Endothelial cell of umbilical vein (primary cell): ENCODE data around the gene GFPT2. TPM values are rescaled to one million over a fixed set of nuclear protein-coding genes. Genes with fewer than 3 reads are reported as not detected.

Experiments
- BruUV-seq: library from RNA; stranded (reverse); fragments of 400-500 nt; replicated peaks from 2 replicates; lab custom pipeline; 2021; lab: Mats Ljungman, UMichigan
- CTCF ChIA-PET: fragments of 300-600, 350-600 bp; sonication (Branson Sonifier 250); formaldehyde crosslinking; loops from one replicate; lab custom pipeline; 2021; ENCODE audit warnings: antibody characterized with exemption, inconsistent platforms; lab: Charles Lee
- POLR2A ChIA-PET: fragments of 300-600, 350-600 bp; sonication (Branson Sonifier 250); formaldehyde crosslinking; loops from one replicate; lab custom pipeline; 2021; ENCODE audit warnings: antibody characterized with exemption, inconsistent platforms; lab: Charles Lee
- DNase-seq: peaks from one replicate; pipeline ENCODE4 v3.0.0-alpha.2; 2011; ENCODE audit warnings: low read depth, low spot score
- FAIRE-seq: peaks from 2 replicates; lab custom pipeline; 2011; peaks lifted over from hg19 to GRCh38; lab: Jason Lieb, UNC
- H2AFZ ChIP-seq: 2 replicates; pipeline ENCODE4 v1.6.0; 2012; ENCODE audit warnings: low read depth, low read length, control low read depth, inconsistent platforms
- H3K27ac ChIP-seq: 2 replicates; pipeline ENCODE4 v1.5.1; 2011; ENCODE audit warnings: low read depth, mild to moderate bottlenecking, control low read depth, low read length, moderate library complexity; ENCODE audit not compliant: insufficient read depth
- H3K27me3 ChIP-seq, 2 experiments: 2 replicates each; pipeline versions ENCODE4 v1.6.0 to v1.6.1; 2011; ENCODE audit warnings: low read length in 2 of 2, mixed read lengths in 1 of 2; ENCODE audit not compliant: control insufficient read depth in 2 of 2, insufficient read depth in 2 of 2
- H3K36me3 ChIP-seq, 2 experiments: 2 replicates in 1 of 2; 3 replicates in 1 of 2; pipeline ENCODE4 v1.5.1; 2011; ENCODE audit warnings: low read length in 2 of 2, mild to moderate bottlenecking in 1 of 2, moderate library complexity in 1 of 2; ENCODE audit not compliant: control insufficient read depth in 2 of 2, insufficient read depth in 2 of 2; ENCODE audit errors: extremely low read depth in 1 of 2
- H3K4me1 ChIP-seq: 3 replicates; pipeline ENCODE4 v1.5.1; 2011; ENCODE audit warnings: mild to moderate bottlenecking, low read length; ENCODE audit not compliant: control insufficient read depth, insufficient read depth; ENCODE audit errors: extremely low read depth
- H3K4me2 ChIP-seq: 2 replicates; pipeline ENCODE4 v1.6.1; 2011; ENCODE audit warnings: low read length, control low read depth, mixed read lengths; ENCODE audit not compliant: insufficient read depth
- H3K4me3 ChIP-seq, 3 experiments: fragments of 200-600 bp in 1 of 3; sonication (generic), shearing (Covaris generic) in 1 of 3; replicated peaks in 1 of 3; 2 replicates each; pipeline ENCODE4 v1.5.1; 2011 to 2016; ENCODE audit warnings: control low read depth in 3 of 3, low read length in 3 of 3, mild to moderate bottlenecking in 2 of 3, inconsistent platforms in 1 of 3, low read depth in 1 of 3, moderate library complexity in 1 of 3; ENCODE audit not compliant: insufficient read depth in 1 of 3
- H3K79me2 ChIP-seq: 2 replicates; pipeline ENCODE4 v1.6.0; 2012; ENCODE audit warnings: low read length, inconsistent platforms; ENCODE audit not compliant: control insufficient read depth, insufficient read depth
- H3K9ac ChIP-seq: replicated peaks from 2 replicates; pipeline ENCODE3; 2011; ENCODE audit warnings: low read length, control low read depth; ENCODE audit not compliant: insufficient read depth; ENCODE audit errors: extremely low read depth
- H3K9me1 ChIP-seq: replicated peaks from 3 replicates; pipeline ENCODE4 v1.6.0; 2011; ENCODE audit warnings: mild to moderate bottlenecking, low read length; ENCODE audit not compliant: control insufficient read depth, insufficient read depth; ENCODE audit errors: extremely low read depth
- H3K9me3 ChIP-seq: replicated peaks from 2 replicates; pipeline ENCODE4 v1.5.1; 2012; ENCODE audit warnings: low read length, inconsistent platforms; ENCODE audit not compliant: control insufficient read depth, insufficient read depth
- H4K20me1 ChIP-seq: replicated peaks from 2 replicates; pipeline ENCODE3; 2011; ENCODE audit warnings: mild to moderate bottlenecking, low read length; ENCODE audit not compliant: control insufficient read depth, insufficient read depth; ENCODE audit errors: extremely low read depth
- EZH2 ChIP-seq: IDR thresholded peaks from 2 replicates; pipeline ENCODE4 v1.6.1; 2012; ENCODE audit warnings: borderline replicate concordance, low read depth, mild to moderate bottlenecking, moderate library complexity, low read length, inconsistent platforms; ENCODE audit not compliant: severe bottlenecking
- FOS ChIP-seq: IDR thresholded peaks from 2 replicates; pipeline ENCODE4 v1.6.1; 2011; ENCODE audit warnings: mild to moderate bottlenecking, low read length, moderate library complexity, borderline replicate concordance; ENCODE audit not compliant: insufficient read depth
- GATA2 ChIP-seq: IDR thresholded peaks from 2 replicates; pipeline ENCODE4 v1.7.0; 2011; ENCODE audit warnings: low read depth, mild to moderate bottlenecking, moderate library complexity, mixed read lengths, low read length; ENCODE audit not compliant: insufficient read length, insufficient read depth
- JUN ChIP-seq: IDR thresholded peaks from 2 replicates; pipeline ENCODE4 v1.6.1; 2011; ENCODE audit warnings: borderline replicate concordance, low read depth; ENCODE audit not compliant: insufficient read length, insufficient read depth
- MYC ChIP-seq: IDR thresholded peaks from one replicate; pipeline ENCODE4 v1.6.1; 2011; ENCODE audit warnings: mild to moderate bottlenecking, low read depth, low read length
- POLR2A ChIP-seq: IDR thresholded peaks from 2 replicates; pipeline ENCODE4 v1.6.1; 2012; ENCODE audit warnings: low read depth, mild to moderate bottlenecking, control low read depth, low read length
- POLR2AphosphoS5 ChIP-seq: IDR thresholded peaks from 2 replicates; pipeline ENCODE4 v1.6.1; 2012; ENCODE audit warnings: low read depth, mild to moderate bottlenecking, control low read depth, low read length, moderate library complexity; ENCODE audit not compliant: insufficient read depth
- dilution Hi-C: fragments of 300-500 bp; cut with MboI; formaldehyde crosslinking; loops from one replicate; pipeline ENCODE4 v1.15.0; 2019; ENCODE audit warnings: low sequenced_read_pairs; ENCODE audit not compliant: extremely low pct_ligation_motif_present
- intact Hi-C: fragments of 100-400 bp; cut with micrococcal nuclease; formaldehyde crosslinking; loops from one replicate; pipeline ENCODE4 v1.10.0; 2022
- polyA plus RNA-seq, 4 experiments: library from polyadenylated mRNA; depleted of rRNA in 3 of 4; stranded (reverse) in 3 of 4; unstranded in 1 of 4; fragments of >200 nt; gene quantifications; 2 replicates each; pipeline versions ENCODE4 v1.2.1 to v1.2.3, GENCODE V29; 2011 to 2012; ENCODE audit warnings: missing spikeins in 1 of 4
- total RNA-seq: library from RNA; stranded (reverse); gene quantifications from 2 replicates; pipeline ENCODE4 v1.2.3, GENCODE V29; 2021
- TF ChIP-seq, protein P1 (sequence below): IDR thresholded peaks from 2 replicates; pipeline ENCODE4 v1.6.1; 2011; ENCODE audit not compliant: insufficient read depth, insufficient read length
- TF ChIP-seq, protein P2 (sequence below), 2 donors: IDR thresholded peaks; 1 replicate in 1 of 2; 2 replicates in 1 of 2; pipeline ENCODE4 v1.5.1; 2011; ENCODE audit warnings: low read length in 2 of 2, mild to moderate bottlenecking in 2 of 2, moderate library complexity in 2 of 2, control low read depth in 1 of 2, inconsistent platforms in 1 of 2, low read depth in 1 of 2; ENCODE audit not compliant: insufficient read depth in 1 of 2; ENCODE audit errors: extremely low read depth in 1 of 2

The GFPT2 gene
- total and polyA plus RNA-seq, 2 donors (not counting 3 experiments of a cell fraction or from before 2014, with no cell fraction given): 4.3 to 4.5 TPM

DNA sequence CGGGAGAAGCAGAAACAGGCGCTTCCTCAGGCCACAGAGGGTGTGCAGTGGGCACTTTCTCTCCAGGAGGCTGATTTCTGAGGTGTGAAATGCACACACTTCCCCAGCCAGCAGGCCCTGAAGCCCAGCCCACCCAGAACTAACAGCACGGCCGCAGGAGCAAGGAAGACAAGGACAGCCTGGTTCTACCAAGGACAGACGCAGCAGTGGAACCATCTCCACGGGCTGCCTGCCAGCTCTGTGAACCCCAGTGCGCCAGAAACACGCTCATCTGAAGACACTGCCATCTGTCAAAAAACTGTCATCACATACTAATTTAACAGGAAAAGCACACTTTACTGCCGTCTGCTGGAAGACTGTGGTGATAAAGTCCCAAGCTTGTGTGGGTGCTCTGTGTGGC is 102.0 kb downstream of the GFPT2 start:
- DNase-seq: no peak
- H3K9me1 ChIP-seq: no peaks in the 10 kb centered on the region
- BruUV-seq: no TSS peak
- H3K9me3 ChIP-seq: peaks cover 2% of the 10 kb centered on the region
- dilution Hi-C loops: no loop called here
- TF ChIP-seq POLR2AphosphoS5 (no peak), GATA2 (no peak), EZH2 (no peak), POLR2A (no peak), FOS (no peak), MYC (no peak), JUN (no peak)
- TF ChIP-seq, protein P1, sequence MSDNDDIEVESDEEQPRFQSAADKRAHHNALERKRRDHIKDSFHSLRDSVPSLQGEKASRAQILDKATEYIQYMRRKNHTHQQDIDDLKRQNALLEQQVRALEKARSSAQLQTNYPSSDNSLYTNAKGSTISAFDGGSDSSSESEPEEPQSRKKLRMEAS: no peak
- TF ChIP-seq, protein P2, sequence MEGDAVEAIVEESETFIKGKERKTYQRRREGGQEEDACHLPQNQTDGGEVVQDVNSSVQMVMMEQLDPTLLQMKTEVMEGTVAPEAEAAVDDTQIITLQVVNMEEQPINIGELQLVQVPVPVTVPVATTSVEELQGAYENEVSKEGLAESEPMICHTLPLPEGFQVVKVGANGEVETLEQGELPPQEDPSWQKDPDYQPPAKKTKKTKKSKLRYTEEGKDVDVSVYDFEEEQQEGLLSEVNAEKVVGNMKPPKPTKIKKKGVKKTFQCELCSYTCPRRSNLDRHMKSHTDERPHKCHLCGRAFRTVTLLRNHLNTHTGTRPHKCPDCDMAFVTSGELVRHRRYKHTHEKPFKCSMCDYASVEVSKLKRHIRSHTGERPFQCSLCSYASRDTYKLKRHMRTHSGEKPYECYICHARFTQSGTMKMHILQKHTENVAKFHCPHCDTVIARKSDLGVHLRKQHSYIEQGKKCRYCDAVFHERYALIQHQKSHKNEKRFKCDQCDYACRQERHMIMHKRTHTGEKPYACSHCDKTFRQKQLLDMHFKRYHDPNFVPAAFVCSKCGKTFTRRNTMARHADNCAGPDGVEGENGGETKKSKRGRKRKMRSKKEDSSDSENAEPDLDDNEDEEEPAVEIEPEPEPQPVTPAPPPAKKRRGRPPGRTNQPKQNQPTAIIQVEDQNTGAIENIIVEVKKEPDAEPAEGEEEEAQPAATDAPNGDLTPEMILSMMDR (IDR thresholded peaks at IDR 0.05; ENCODE audit: extremely low read depth in 1 of 2, insufficient read depth in 1 of 2, low read depth in 1 of 2, low read length in 2 of 2): no peak
- H3K36me3 ChIP-seq: peaks cover 2% of the 10 kb centered on the region in 2 experiments
- no peaks in the 10 kb centered on the region for H3K4me1 ChIP-seq
- H2AFZ ChIP-seq: no peak overlapping the region
- no peaks in the 10 kb centered on the region for H4K20me1 ChIP-seq
- ChIA-PET POLR2A (no interaction called here), CTCF (no interaction called here)
- no peak overlapping the region for H3K27ac ChIP-seq
- FAIRE-seq: no peak
- intact Hi-C loops: no loop called here
- no peaks in the 10 kb centered on the region for H3K79me2 ChIP-seq
- no peaks in the 10 kb centered on the region for H3K27me3 ChIP-seq
- H3K4me2 ChIP-seq: no peak overlapping the region
- no peak overlapping the region for H3K9ac ChIP-seq
- H3K4me3 ChIP-seq: no peak overlapping the region

Other genes starting within 250 kb of the GFPT2 start
- not detected in 2 replicates for gene RASGEF1C, start 144.1 kb downstream of the GFPT2 start, total RNA-seq
- gene RASGEF1C, start 144.1 kb downstream of the GFPT2 start, polyA plus RNA-seq: not detected in 2 replicates
- 34.8 and 38.0 TPM in 2 replicates for gene MAPK9, start 61.3 kb downstream of the GFPT2 start, total RNA-seq
- 16.3 and 24.6 TPM in 2 replicates for gene MAPK9, start 61.3 kb downstream of the GFPT2 start, polyA plus RNA-seq
- 33.8 and 35.5 TPM in 2 replicates for gene CNOT6, start 141.0 kb upstream of the GFPT2 start, total RNA-seq
- gene CNOT6, start 141.0 kb upstream of the GFPT2 start, polyA plus RNA-seq: 6.2 and 9.2 TPM in 2 replicates
- gene SCGB3A1, start 238.2 kb upstream of the GFPT2 start, total RNA-seq: 0.73 TPM in 1 of 2 replicates, not detected in the other
- 0.22 TPM in 1 of 2 replicates, not detected in the other for gene SCGB3A1, start 238.2 kb upstream of the GFPT2 start, polyA plus RNA-seq